ENCODE measurements around the gene LPP.

LPP gene

DNA sequence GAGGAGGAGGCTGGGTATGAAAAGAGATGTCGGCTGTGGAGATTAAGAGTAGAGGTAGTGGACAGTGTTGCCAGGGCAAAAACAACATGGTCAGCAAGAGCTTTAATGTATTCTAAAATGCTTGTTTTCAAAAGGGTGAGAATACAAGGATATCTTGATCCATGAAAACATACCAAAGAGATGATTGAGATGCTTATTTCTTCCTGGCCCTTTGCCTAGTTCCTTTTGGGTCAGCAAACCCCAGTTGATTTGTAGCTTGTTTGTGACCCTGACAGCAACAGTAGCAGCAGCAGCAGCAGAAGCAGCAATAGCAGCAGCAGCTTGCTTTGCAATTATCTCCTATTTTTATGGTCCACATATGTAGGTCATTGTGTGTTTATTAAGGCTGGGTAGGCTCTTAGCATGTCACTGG lies 337.3 kb downstream of the LPP start:
- DNase-seq (ENCODE audit: insufficient read length) (no peak), FAIRE-seq (no peak)
- TF ChIP-seq TAF1 (IDR thresholded peaks at IDR 0.05; ENCODE audit: borderline replicate concordance, low read depth, low read length) (no peak), POLR2A (IDR thresholded peaks at IDR 0.05; ENCODE audit: low read depth, low read length) (no peak), POLR2AphosphoS5 (IDR thresholded peaks at IDR 0.05; ENCODE audit: low read depth, low read length) (no peak)

DNA sequence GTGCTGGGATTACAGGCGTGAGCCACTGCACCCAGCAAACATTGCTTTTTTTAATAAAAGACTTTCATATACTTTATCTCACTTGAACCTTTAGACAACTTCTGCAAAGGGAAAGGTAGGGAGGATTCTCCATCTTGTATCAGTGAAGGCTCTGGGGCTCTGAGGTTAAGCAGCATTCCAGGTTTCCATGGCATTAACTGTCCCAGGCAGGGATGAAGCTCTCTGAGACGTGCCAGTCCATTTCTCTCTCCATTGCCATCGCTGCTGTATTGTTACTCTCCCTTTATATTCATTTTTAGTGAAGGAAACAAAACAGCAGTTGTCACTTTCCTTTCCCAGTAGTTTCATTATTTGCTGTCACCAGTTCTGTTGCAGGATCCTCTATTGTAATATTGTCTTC lies 342.4 kb downstream of the LPP start:
- FAIRE-seq = no peak
- no peak for DNase-seq (ENCODE audit: insufficient read length)
- TF ChIP-seq TAF1 (IDR thresholded peaks at IDR 0.05; ENCODE audit: borderline replicate concordance, low read depth, low read length) (no peak), POLR2A (IDR thresholded peaks at IDR 0.05; ENCODE audit: low read depth, low read length) (no peak), POLR2AphosphoS5 (IDR thresholded peaks at IDR 0.05; ENCODE audit: low read depth, low read length) (no peak)

DNA sequence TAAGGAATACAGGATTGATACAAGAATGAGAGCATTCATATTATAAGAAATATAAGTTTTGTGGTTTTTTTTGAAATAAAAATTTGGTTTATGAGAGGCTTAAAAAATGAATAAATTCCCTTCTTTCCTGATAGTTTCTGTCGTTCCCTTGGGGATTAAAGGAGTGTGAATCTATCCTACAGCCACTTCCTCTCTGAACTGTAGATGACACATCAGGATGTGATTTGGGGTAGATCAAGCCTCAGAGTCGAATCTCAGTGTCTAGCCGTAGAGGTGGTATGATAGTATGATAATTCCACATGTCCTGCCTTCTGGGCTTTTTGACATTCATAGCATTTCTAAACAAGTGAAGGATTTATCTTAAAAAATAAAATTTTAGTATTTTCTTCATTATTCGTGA lies 343.1 kb downstream of the LPP start:
- TF ChIP-seq POLR2AphosphoS5 (IDR thresholded peaks at IDR 0.05; ENCODE audit: low read depth, low read length) (no peak), TAF1 (IDR thresholded peaks at IDR 0.05; ENCODE audit: borderline replicate concordance, low read depth, low read length) (no peak), POLR2A (IDR thresholded peaks at IDR 0.05; ENCODE audit: low read depth, low read length) (no peak)
- DNase-seq (ENCODE audit: insufficient read length) = no peak
- no peak for FAIRE-seq

DNA sequence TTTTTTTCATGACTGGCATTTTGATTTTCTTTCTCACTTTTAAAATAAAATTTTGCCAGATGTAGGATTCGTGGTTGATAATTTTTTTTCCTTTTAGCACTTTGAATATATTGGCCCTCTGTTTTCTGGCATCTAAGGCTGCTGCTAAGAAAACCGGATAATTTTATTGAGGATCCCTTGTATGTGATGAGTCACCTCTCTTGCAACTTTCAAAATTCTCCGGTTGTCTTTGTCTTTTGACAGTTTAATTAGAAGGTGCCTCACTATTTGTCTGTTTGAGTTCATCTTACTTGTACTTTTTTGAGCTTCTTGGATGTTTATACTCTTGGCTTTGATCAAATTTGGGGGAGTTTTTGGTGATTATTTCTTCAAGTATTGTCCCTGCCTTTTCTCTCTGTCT lies 349.7 kb downstream of the LPP start:
- TF ChIP-seq TAF1 (IDR thresholded peaks at IDR 0.05; ENCODE audit: borderline replicate concordance, low read depth, low read length) (no peak), POLR2AphosphoS5 (IDR thresholded peaks at IDR 0.05; ENCODE audit: low read depth, low read length) (no peak), POLR2A (IDR thresholded peaks at IDR 0.05; ENCODE audit: low read depth, low read length) (no peak)
- DNase-seq (ENCODE audit: insufficient read length) (no peak), FAIRE-seq (no peak)

DNA sequence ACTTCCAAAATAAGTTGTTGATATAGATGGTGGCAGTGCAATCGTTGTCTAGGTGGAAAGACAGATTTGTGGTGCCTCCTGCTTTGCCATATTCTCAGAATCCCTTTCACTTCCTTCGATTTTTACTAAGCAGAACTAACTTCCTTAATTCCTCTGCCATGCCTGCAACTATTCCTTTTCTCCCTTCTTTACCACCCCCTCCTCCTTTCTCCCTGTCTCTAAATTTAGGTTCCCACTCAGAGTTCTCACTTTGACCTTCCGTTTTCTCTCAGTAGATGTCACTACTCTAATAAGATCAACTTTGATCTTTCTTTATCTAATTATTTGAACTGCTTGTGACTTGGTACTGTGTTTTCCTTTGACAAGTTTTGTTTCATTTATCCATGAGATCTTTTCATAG lies 351.2 kb downstream of the LPP start:
- DNase-seq (ENCODE audit: insufficient read length) (no peak), FAIRE-seq (no peak)
- TF ChIP-seq POLR2A (IDR thresholded peaks at IDR 0.05; ENCODE audit: low read depth, low read length) (no peak), TAF1 (IDR thresholded peaks at IDR 0.05; ENCODE audit: borderline replicate concordance, low read depth, low read length) (no peak)

DNA sequence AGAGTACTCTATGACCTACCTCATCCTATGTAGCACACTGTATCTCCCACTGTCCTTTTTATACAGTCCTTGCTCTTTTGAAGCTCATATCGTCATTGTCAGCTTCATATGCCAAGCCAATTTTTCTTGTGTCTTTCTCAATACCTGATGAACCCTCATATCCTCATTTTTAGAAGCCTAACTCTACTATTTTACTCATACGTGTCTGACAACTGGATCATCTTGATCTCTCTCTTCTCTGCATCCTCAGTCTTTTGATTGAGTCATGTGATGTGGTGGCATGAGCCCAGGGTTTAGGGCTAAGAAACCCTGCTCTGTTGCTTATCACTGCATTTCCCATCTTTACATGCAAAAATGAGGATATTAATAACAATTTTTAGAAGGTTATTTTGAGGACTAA lies 352.0 kb downstream of the LPP start:
- FAIRE-seq = no peak
- no peak for DNase-seq (ENCODE audit: insufficient read length)
- TF ChIP-seq POLR2A (IDR thresholded peaks at IDR 0.05; ENCODE audit: low read depth, low read length) (no peak), TAF1 (IDR thresholded peaks at IDR 0.05; ENCODE audit: borderline replicate concordance, low read depth, low read length) (no peak), POLR2AphosphoS5 (IDR thresholded peaks at IDR 0.05; ENCODE audit: low read depth, low read length) (no peak)

DNA sequence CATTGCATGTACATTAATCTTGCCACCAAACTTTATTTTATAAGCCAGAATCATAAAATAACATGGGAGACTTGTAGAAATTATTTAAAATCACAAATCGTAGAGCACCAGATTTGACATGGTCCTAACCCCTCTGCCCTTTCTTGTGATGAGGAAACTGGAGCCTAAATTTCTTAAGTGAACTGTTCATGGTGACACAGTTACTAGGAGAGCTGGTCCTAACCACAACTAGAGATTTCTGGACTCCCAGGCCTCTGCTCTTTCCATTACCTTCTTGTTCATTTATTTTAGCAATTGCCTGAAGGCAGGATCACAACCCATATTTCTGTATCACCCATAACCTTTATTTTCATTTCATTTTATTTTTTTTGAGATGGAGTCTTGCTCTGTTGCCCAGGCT lies 352.5 kb downstream of the LPP start:
- FAIRE-seq (no peak), DNase-seq (ENCODE audit: insufficient read length) (no peak)
- TF ChIP-seq TAF1 (IDR thresholded peaks at IDR 0.05; ENCODE audit: borderline replicate concordance, low read depth, low read length) = no peak
- TF ChIP-seq POLR2AphosphoS5 (IDR thresholded peaks at IDR 0.05; ENCODE audit: low read depth, low read length) = no peak
- no peak for TF ChIP-seq POLR2A (IDR thresholded peaks at IDR 0.05; ENCODE audit: low read depth, low read length)

DNA sequence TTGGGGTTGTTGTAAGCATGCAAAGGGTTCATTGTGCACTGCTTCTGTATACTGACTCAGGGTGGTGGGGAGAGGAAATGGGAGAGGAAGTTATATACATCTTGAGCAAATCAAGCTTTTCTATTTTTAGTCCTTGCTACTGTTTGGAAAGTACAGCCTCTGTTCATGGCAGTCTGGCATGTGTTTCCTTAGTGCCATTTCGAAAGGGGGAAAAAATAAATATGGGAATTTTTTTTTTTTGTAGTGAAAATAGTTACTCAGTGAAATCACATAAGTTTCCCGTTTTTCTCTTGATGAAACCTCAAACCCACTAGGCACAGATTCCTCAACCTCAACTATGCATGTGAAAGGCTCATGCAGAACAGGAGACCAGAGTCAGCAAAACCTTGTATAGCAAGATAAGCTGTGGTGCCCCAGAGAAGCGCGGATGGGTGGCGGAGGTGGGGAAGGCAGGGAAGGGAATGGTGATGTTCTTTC lies 353.3 kb downstream of the LPP start:
- no peak for DNase-seq (ENCODE audit: insufficient read length)
- no peak for FAIRE-seq
- TF ChIP-seq POLR2A (IDR thresholded peaks at IDR 0.05; ENCODE audit: low read depth, low read length) (no peak), POLR2AphosphoS5 (IDR thresholded peaks at IDR 0.05; ENCODE audit: low read depth, low read length) (no peak), TAF1 (IDR thresholded peaks at IDR 0.05; ENCODE audit: borderline replicate concordance, low read depth, low read length) (no peak)

DNA sequence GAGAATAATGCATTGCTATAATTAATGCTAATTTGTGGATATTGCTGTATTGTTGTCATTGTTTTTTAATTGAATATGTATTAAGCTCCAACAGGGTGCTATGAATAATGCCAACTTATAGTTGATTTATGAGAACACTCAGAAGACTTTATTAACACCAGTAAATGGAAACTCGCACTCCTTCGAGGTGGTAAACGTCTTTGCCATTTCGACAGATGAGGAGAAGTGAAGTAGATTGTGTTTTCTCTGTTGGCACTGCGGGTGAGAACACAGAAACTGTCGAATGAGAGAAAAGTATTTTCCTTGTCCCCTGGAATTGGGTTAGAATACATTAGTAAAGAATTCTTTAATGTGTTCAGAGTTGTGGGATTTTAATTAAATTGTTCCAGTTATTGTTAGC lies 354.5 kb downstream of the LPP start:
- DNase-seq (ENCODE audit: insufficient read length) = no peak
- TF ChIP-seq POLR2AphosphoS5 (IDR thresholded peaks at IDR 0.05; ENCODE audit: low read depth, low read length) (no peak), POLR2A (IDR thresholded peaks at IDR 0.05; ENCODE audit: low read depth, low read length) (no peak), TAF1 (IDR thresholded peaks at IDR 0.05; ENCODE audit: borderline replicate concordance, low read depth, low read length) (no peak)
- FAIRE-seq = no peak

DNA sequence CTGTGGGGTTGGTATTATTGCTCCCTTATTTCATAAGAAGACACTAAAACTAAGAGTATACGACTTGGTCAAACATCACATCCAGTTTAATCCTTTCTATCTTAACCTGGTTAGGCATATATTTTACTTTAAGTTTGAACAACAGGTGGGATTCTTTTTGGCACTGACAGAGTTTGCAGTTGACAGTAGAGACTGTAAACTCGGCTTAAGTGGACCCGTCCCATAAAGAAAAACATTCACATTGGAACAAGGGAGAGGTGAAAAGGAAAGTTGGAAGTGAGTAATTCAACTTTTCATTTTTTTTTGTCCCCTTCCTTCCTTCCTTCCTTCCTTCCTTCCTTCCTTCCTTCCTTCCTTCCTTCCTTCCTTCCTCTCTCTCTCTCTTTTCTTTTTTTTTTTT lies 355.4 kb downstream of the LPP start:
- FAIRE-seq (no peak), DNase-seq (ENCODE audit: insufficient read length) (no peak)
- TF ChIP-seq POLR2AphosphoS5 (IDR thresholded peaks at IDR 0.05; ENCODE audit: low read depth, low read length) = no peak
- no peak for TF ChIP-seq POLR2A (IDR thresholded peaks at IDR 0.05; ENCODE audit: low read depth, low read length)
- no peak for TF ChIP-seq TAF1 (IDR thresholded peaks at IDR 0.05; ENCODE audit: borderline replicate concordance, low read depth, low read length)

DNA sequence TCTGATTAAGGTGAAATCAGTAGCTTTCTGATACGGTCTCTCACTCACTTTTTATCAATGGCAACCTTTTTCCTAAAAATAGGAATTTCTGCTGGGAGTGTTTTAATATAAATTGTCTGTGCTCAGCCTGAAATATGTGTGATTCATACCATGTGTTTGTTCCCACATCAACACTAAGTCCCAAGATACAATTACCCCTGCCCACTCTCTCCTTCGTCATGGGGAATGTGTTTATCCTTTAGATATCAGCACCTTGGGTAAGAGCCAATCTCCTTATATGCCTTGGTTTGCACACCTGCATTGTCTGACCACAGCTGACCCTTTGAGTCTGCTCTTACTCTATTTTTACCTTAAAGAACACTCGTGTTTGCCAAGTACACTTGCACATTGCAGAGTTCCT lies 356.4 kb downstream of the LPP start:
- TF ChIP-seq POLR2AphosphoS5 (IDR thresholded peaks at IDR 0.05; ENCODE audit: low read depth, low read length) = no peak
- no peak for TF ChIP-seq POLR2A (IDR thresholded peaks at IDR 0.05; ENCODE audit: low read depth, low read length)
- no peak for TF ChIP-seq TAF1 (IDR thresholded peaks at IDR 0.05; ENCODE audit: borderline replicate concordance, low read depth, low read length)
- FAIRE-seq = no peak
- DNase-seq (ENCODE audit: insufficient read length) = no peak

DNA sequence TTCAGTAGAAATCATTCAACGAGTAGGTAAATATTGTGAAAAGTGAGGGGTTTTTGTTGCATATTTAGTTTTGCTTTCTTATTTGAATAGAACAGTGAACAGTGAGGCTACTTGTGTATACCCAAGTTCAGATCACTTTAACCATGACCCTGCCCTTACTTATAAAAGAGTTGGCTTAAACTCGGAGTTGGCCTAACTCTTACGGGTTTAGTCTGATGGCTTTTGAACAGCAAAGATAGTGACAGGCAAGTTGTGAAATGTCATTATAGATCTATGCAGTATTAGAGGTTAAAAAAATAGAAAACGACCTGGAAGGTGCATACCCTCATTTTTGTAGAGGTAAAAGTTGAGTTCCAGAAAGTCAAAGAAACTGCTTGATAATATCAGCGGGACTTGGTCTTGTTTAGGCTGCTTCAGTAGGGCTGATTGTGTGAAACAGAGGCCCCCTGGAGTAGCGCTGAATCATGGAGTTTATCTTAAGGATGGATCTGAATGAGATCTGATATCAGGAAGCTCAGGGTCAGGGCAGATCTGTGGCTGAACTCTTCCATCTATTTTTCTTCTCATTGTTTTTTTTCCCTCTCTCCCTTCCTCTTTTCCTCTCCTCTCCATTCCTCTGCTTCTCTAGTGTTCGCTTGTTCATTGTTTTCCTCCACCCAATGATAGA lies 359.8 kb downstream of the LPP start:
- no peak for FAIRE-seq
- TF ChIP-seq POLR2A (IDR thresholded peaks at IDR 0.05; ENCODE audit: low read depth, low read length) (no peak), TAF1 (IDR thresholded peaks at IDR 0.05; ENCODE audit: borderline replicate concordance, low read depth, low read length) (no peak), POLR2AphosphoS5 (IDR thresholded peaks at IDR 0.05; ENCODE audit: low read depth, low read length) (no peak)
- DNase-seq (ENCODE audit: insufficient read length) = no peak
